Measurements from ENCODE around the gene RPS6KC1. TPM values are rescaled to one million over a fixed set of nuclear protein-coding genes. Genes with fewer than 3 reads are reported as not detected.
A peak's percentile ranks its signal among the peaks of the same experiment; 100 is the strongest.

The RPS6KC1 gene
- total and polyA plus RNA-seq, 4 donors: 2.9 to 41.6 (median 11.1) TPM

DNA sequence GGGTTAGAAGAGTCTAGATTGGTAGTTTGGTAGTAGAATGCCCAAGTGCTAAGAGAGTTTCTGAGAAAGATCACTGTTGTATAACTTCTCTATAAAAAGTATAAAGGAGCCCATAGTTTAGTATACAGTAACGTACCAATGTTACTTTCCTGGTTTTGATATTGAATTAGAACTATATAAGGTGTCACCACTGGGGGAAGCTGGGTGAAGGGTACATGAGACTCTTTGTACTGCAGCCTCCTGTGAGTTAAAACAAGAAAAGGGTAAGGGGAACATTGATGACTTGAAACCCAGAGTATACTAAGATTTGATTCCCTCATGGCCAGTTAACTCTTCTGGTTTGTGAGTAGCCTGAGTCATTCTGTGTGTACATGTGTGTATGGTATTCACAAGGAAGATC is 129.8 kb downstream of the RPS6KC1 start:
- ATAC-seq (ENCODE audit: insufficient read depth, low FRiP score): no peak
- no peak overlapping the region for H3K27ac ChIP-seq (ENCODE audit: low read depth in 1 of 2, low read length in 1 of 2)
- peaks cover 0 to 3% (median 2%) of the 10 kb centered on the region in 4 donors for H3K36me3 ChIP-seq (ENCODE audit: control insufficient read depth in 4 of 4, insufficient read depth in 4 of 4, low read length in 4 of 4)
- 92 to 95% methylated on average over 1 of the region's 1 CpG for WGBS, 2 donors
- TF ChIP-seq, protein P1, sequence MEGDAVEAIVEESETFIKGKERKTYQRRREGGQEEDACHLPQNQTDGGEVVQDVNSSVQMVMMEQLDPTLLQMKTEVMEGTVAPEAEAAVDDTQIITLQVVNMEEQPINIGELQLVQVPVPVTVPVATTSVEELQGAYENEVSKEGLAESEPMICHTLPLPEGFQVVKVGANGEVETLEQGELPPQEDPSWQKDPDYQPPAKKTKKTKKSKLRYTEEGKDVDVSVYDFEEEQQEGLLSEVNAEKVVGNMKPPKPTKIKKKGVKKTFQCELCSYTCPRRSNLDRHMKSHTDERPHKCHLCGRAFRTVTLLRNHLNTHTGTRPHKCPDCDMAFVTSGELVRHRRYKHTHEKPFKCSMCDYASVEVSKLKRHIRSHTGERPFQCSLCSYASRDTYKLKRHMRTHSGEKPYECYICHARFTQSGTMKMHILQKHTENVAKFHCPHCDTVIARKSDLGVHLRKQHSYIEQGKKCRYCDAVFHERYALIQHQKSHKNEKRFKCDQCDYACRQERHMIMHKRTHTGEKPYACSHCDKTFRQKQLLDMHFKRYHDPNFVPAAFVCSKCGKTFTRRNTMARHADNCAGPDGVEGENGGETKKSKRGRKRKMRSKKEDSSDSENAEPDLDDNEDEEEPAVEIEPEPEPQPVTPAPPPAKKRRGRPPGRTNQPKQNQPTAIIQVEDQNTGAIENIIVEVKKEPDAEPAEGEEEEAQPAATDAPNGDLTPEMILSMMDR (IDR thresholded peaks at IDR 0.05; ENCODE audit: control extremely low read depth, extremely low read depth): no peak
- H3K9ac ChIP-seq (ENCODE audit: insufficient read depth in 1 of 2, low read length in 2 of 2): no peak overlapping the region
- H3K9me3 ChIP-seq (ENCODE audit: control insufficient read depth in 4 of 4, insufficient read depth in 3 of 4, low read length in 3 of 4): peaks cover 0 to 3% (median 0%) of the 10 kb centered on the region in 4 donors
- no peak for DNase-seq
- no peaks in the 10 kb centered on the region for H3K27me3 ChIP-seq (ENCODE audit: control insufficient read depth in 3 of 3, insufficient read depth in 3 of 3, low read length in 2 of 3)
- H3K4me3 ChIP-seq: no peak overlapping the region
- no peaks in the 10 kb centered on the region for H3K4me1 ChIP-seq (ENCODE audit: control insufficient read depth in 5 of 5, insufficient read depth in 5 of 5, low read length in 5 of 5)

- Histone ChIP-seq H3K9ac (ENCODE audit: insufficient read depth in 1 of 2, low read length in 2 of 2) (no peak overlapping the region), H3K36me3 (ENCODE audit: control insufficient read depth in 4 of 4, insufficient read depth in 4 of 4, low read length in 4 of 4) (peaks cover 0 to 7% (median 3%) of the 10 kb centered on the region in 4 donors), H3K9me3 (ENCODE audit: control insufficient read depth in 4 of 4, insufficient read depth in 3 of 4, low read length in 3 of 4) (peaks cover 0 to 5% (median 3%) of the 10 kb centered on the region in 4 donors), H3K27ac (ENCODE audit: low read depth in 1 of 2, low read length in 1 of 2) (no peak overlapping the region), H3K4me1 (ENCODE audit: control insufficient read depth in 5 of 5, insufficient read depth in 5 of 5, low read length in 5 of 5) (no peaks in the 10 kb centered on the region), H3K4me3 (no peak overlapping the region), H3K27me3 (ENCODE audit: control insufficient read depth in 3 of 3, insufficient read depth in 3 of 3, low read length in 2 of 3) (no peaks in the 10 kb centered on the region)
- no peak for DNase-seq
- no peak for ATAC-seq (ENCODE audit: insufficient read depth, low FRiP score)
- 91 to 96% methylated on average over 3 of the region's 3 CpGs for WGBS, 2 donors
- TF ChIP-seq, protein P1 (IDR thresholded peaks at IDR 0.05; ENCODE audit: control extremely low read depth, extremely low read depth): no peak
Observed at GRCh38 chr1:213183036-213183672, 132.1 kb downstream of the RPS6KC1 start.

- Histone ChIP-seq H3K9ac (ENCODE audit: insufficient read depth in 1 of 2, low read length in 2 of 2) (no peak overlapping the region), H3K27ac (ENCODE audit: low read depth in 1 of 2, low read length in 1 of 2) (no peak overlapping the region), H3K27me3 (ENCODE audit: control insufficient read depth in 3 of 3, insufficient read depth in 3 of 3, low read length in 2 of 3) (no peaks in the 10 kb centered on the region), H3K4me3 (no peak overlapping the region), H3K9me3 (ENCODE audit: control insufficient read depth in 4 of 4, insufficient read depth in 3 of 4, low read length in 3 of 4) (peaks cover 0 to 5% (median 3%) of the 10 kb centered on the region in 4 donors), H3K36me3 (ENCODE audit: control insufficient read depth in 4 of 4, insufficient read depth in 4 of 4, low read length in 4 of 4) (peaks cover 0 to 7% (median 3%) of the 10 kb centered on the region in 4 donors), H3K4me1 (ENCODE audit: control insufficient read depth in 5 of 5, insufficient read depth in 5 of 5, low read length in 5 of 5) (no peaks in the 10 kb centered on the region)
- ATAC-seq (ENCODE audit: insufficient read depth, low FRiP score) (no peak), DNase-seq (peak in 1 of 3 donors; percentile 14)
- TF ChIP-seq, protein P1 (IDR thresholded peaks at IDR 0.05; ENCODE audit: control extremely low read depth, extremely low read depth): no peak
- WGBS, 2 donors: 94 to 100% methylated on average over 2 of the region's 2 CpGs
Observed at GRCh38 chr1:213186168-213186567, 135.1 kb downstream of the RPS6KC1 start.
